SK-N-SH (cell line): Measurements from ENCODE around the gene FRY. TPM values are rescaled to one million over a fixed set of nuclear protein-coding genes. Genes with fewer than 3 reads are reported as not detected.
"Not testable (repeated sequence)": the region's sequence is repeated elsewhere in the genome, so short reads cannot be mapped to it uniquely, and the experiment has no call there.

Experiments used
- CTCF ChIA-PET: fragments of 300-600, 350-600 bp; formaldehyde crosslinking; extraction: SDS; loops from one replicate; lab custom pipeline; 2021; lab: Yijun Ruan, JAX
- POLR2A ChIA-PET: fragments of 350-600 bp; sonication (Branson Sonifier 250); formaldehyde crosslinking; extraction: SDS; loops from one replicate; lab custom pipeline; 2020; ENCODE audit warnings: antibody characterized with exemption, inconsistent platforms; lab: Yijun Ruan, JAX
- DNase-seq: peaks from one replicate; pipeline ENCODE4 v3.0.0; 2012
- H2AFZ ChIP-seq: fragments of 200-600 bp; sonication (generic); 2 replicates; pipeline ENCODE4 v1.8.1; 2016; ENCODE audit warnings: antibody characterized with exemption, mild to moderate bottlenecking, low read depth
- H3F3A ChIP-seq: fragments of 200-600 bp; sonication (generic); replicated peaks from 2 replicates; pipeline ENCODE3; 2016; ENCODE audit warnings: antibody characterized with exemption, mild to moderate bottlenecking; ENCODE audit not compliant: insufficient read depth
- H3K27ac ChIP-seq, 2 experiments: fragments of 200-500 bp in 1 of 2; fragments of 200-600 bp in 1 of 2; sonication (Bioruptor generic) in 1 of 2; sonication (generic), shearing (Covaris generic) in 1 of 2; 2 replicates each; pipeline versions ENCODE4 v1.5.1 to v1.6.1; 2014 to 2016; ENCODE audit warnings: low read depth in 2 of 2, inconsistent platforms in 1 of 2, low read length in 1 of 2, mild to moderate bottlenecking in 1 of 2, mixed read lengths in 1 of 2
- H3K27me3 ChIP-seq: fragments of 200-600 bp; sonication (generic), shearing (Covaris generic); 2 replicates; pipeline ENCODE4 v1.6.1; 2016; ENCODE audit warnings: mixed run types; ENCODE audit not compliant: insufficient read depth
- H3K36me3 ChIP-seq, 2 experiments: fragments of 200-500 bp in 1 of 2; fragments of 200-600 bp in 1 of 2; sonication (Bioruptor generic) in 1 of 2; sonication (generic) in 1 of 2; replicated peaks in 1 of 2; 2 replicates each; pipeline versions ENCODE3 to v1.5.1; 2014 to 2016; ENCODE audit warnings: low read length in 1 of 2, mild to moderate bottlenecking in 1 of 2; ENCODE audit not compliant: insufficient read depth in 2 of 2, control insufficient read depth in 1 of 2
- H3K4me1 ChIP-seq, 2 experiments: fragments of 200-500 bp in 1 of 2; fragments of 200-600 bp in 1 of 2; sonication (Bioruptor generic) in 1 of 2; sonication (generic), shearing (Covaris generic) in 1 of 2; 2 replicates each; pipeline versions ENCODE4 v1.5.1 to v1.6.1; 2014 to 2016; ENCODE audit warnings: low read depth in 1 of 2, low read length in 1 of 2, mixed run types in 1 of 2; ENCODE audit not compliant: insufficient read depth in 2 of 2, control insufficient read depth in 1 of 2
- H3K4me2 ChIP-seq: fragments of 200-600 bp; sonication (generic), shearing (Covaris generic); 2 replicates; pipeline ENCODE4 v1.6.1; 2017; ENCODE audit warnings: mixed run types
- H3K4me3 ChIP-seq, 2 experiments: fragments of 200-500 bp in 1 of 2; fragments of 200-600 bp in 1 of 2; sonication (Bioruptor generic) in 1 of 2; sonication (generic), shearing (Covaris generic) in 1 of 2; 2 replicates each; pipeline versions ENCODE4 v1.5.1 to v1.8.1; 2014 to 2016; ENCODE audit warnings: low read depth in 2 of 2, inconsistent platforms in 1 of 2, low read length in 1 of 2, mild to moderate bottlenecking in 1 of 2, mixed read lengths in 1 of 2, moderate library complexity in 1 of 2
- H3K79me2 ChIP-seq: fragments of 200-600 bp; sonication (generic); 2 replicates; pipeline ENCODE4 v1.8.1; 2017; ENCODE audit warnings: mild to moderate bottlenecking; ENCODE audit not compliant: insufficient read depth
- H3K9ac ChIP-seq: fragments of 200-600 bp; sonication (generic); 2 replicates; pipeline ENCODE4 v1.6.1; 2017; ENCODE audit warnings: mixed run types
- H3K9me2 ChIP-seq: fragments of 200-600 bp; sonication (generic); 2 replicates; pipeline ENCODE4 v1.6.1; 2017; ENCODE audit warnings: mixed run types
- H3K9me3 ChIP-seq: fragments of 200-600 bp; sonication (generic); 2 replicates; pipeline ENCODE4 v1.6.1; 2017; ENCODE audit warnings: mixed run types, mild to moderate bottlenecking, moderate library complexity
- H4K20me1 ChIP-seq: fragments of 200-600 bp; sonication (generic); 2 replicates; pipeline ENCODE4 v1.6.1; 2017; ENCODE audit warnings: mild to moderate bottlenecking, mixed run types; ENCODE audit not compliant: insufficient read depth
- CHD2 ChIP-seq: fragments of 150-350 bp; IDR thresholded peaks from 2 replicates; pipeline ENCODE4 v1.6.1; 2018; ENCODE audit warnings: low read length; ENCODE audit not compliant: partially characterized antibody
- EP300 ChIP-seq, 2 experiments: IDR thresholded peaks; 2 replicates each; pipeline versions ENCODE4 v1.4.0 to v1.6.1; 2012; ENCODE audit warnings: borderline replicate concordance in 1 of 2, low read depth in 1 of 2, low read length in 1 of 2
- FOSL2 ChIP-seq: IDR thresholded peaks from 2 replicates; pipeline ENCODE4 v1.4.0; 2012; ENCODE audit warnings: low read depth, mild to moderate bottlenecking, moderate library complexity, borderline replicate concordance
- FOXM1 ChIP-seq: IDR thresholded peaks from 2 replicates; pipeline ENCODE4 v1.4.0; 2012; ENCODE audit warnings: low read depth, mild to moderate bottlenecking
- JUND ChIP-seq: IDR thresholded peaks from 2 replicates; pipeline ENCODE4 v1.4.0; 2012
- MEF2A ChIP-seq: IDR thresholded peaks from 2 replicates; pipeline ENCODE4 v1.4.0; 2012; ENCODE audit warnings: low read depth, borderline replicate concordance
- MXI1 ChIP-seq: IDR thresholded peaks from 2 replicates; pipeline ENCODE4 v1.6.1; 2012; ENCODE audit warnings: mild to moderate bottlenecking, low read depth, low read length, improper control_type of control experiment
- NFIC ChIP-seq: IDR thresholded peaks from 2 replicates; pipeline ENCODE4 v1.4.0; 2012; ENCODE audit warnings: borderline replicate concordance
- POLR2AphosphoS5 ChIP-seq: IDR thresholded peaks from 2 replicates; pipeline ENCODE4 v1.6.1; 2012; ENCODE audit warnings: low read depth, low read length
- SIN3A ChIP-seq: IDR thresholded peaks from 2 replicates; pipeline ENCODE4 v1.6.1; 2012; ENCODE audit warnings: low read depth, mild to moderate bottlenecking, low read length, moderate library complexity, borderline replicate concordance
- TAF1 ChIP-seq: IDR thresholded peaks from 2 replicates; pipeline ENCODE4 v1.6.1; 2012; ENCODE audit warnings: low read depth, mild to moderate bottlenecking, low read length, moderate library complexity, borderline replicate concordance
- TCF12 ChIP-seq: IDR thresholded peaks from 2 replicates; pipeline ENCODE4 v1.4.0; 2012
- TEAD4 ChIP-seq: IDR thresholded peaks from 2 replicates; pipeline ENCODE4 v1.4.0; 2012; ENCODE audit warnings: mild to moderate bottlenecking, borderline replicate concordance; ENCODE audit not compliant: insufficient read depth
- WGBS: methylation state at CpG from one replicate; pipeline ENCODE4 v1.1.6; 2017; ENCODE audit warnings: low lambda C conversion rate; 5-methylcytosine and 5-hydroxymethylcytosine counted together
- polyA plus RNA-seq, 3 experiments: library from polyadenylated mRNA; depleted of rRNA; stranded (reverse); fragments of >200 nt; gene quantifications; 2 replicates each; pipeline ENCODE4 v1.2.3, GENCODE V29; 2012
- TF ChIP-seq, protein P1 (sequence below): IDR thresholded peaks from 2 replicates; pipeline ENCODE4; 2012
- TF ChIP-seq, protein P2 (sequence below): IDR thresholded peaks from 2 replicates; pipeline ENCODE4 v1.6.1; 2012; ENCODE audit warnings: mild to moderate bottlenecking, low read depth, low read length, moderate library complexity

Gene FRY
- polyA plus RNA-seq, 1 of the 3 experiments (the other 2 are of a cell fraction), result 1.4 TPM

DNA sequence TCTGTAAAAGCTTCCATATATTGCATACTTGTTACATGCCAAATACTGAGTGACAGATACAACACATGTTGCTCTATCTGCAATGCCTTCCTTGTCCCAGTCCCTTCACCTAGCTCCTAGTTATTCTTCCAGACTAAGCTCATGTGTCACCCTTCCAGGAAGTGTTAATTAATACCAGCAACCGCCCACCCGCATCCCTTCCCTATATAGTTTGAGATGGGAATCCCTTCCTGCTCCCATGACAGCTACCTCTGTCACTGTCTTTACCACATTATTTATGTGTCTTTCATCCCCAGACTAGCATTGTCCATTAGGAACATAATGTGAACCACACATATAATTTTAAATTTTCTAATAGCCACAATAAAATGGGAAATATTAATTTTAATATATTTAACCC is 49.5 kb upstream of the FRY start (continued):
- TF ChIP-seq TAF1, result no peak
- no peak for TF ChIP-seq MXI1
- TF ChIP-seq TEAD4, result no peak
- no peak for TF ChIP-seq FOXM1

DNA sequence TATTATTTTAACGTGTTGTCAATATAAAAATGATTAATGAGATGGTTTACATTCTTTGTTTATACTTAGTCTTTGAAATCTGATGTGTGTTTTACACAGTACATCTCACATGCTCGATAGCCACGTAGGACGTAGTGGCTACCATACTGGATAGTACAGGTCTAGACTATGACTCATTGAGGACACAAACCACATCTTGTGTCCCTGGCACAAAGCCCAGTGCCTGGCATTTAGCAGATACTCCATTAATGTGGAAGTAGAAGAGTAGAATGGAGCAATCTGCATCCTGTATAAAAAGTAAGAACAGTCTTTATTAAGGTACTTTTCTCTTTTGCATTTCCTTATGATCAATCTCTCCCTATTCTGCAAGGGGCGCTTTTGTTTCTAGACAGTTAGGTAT is 49.0 kb upstream of the FRY start:
- peak; percentile 54 for DNase-seq
- Histone ChIP-seq H3K27ac (peak overlapping the region; percentile 64 to 72), H3K9me3 (no peaks in the 10 kb centered on the region), H3F3A (peaks cover 5% of the 10 kb centered on the region), H3K9me2 (no peaks in the 10 kb centered on the region), H3K4me2 (no peak overlapping the region), H3K36me3 (no peaks in the 10 kb centered on the region), H3K4me3 (no peak overlapping the region), H3K27me3 (no peaks in the 10 kb centered on the region), H4K20me1 (no peaks in the 10 kb centered on the region), H3K79me2 (no peaks in the 10 kb centered on the region), H2AFZ (no peak overlapping the region), H3K9ac (no peak overlapping the region), H3K4me1 (peaks cover 0 to 21% of the 10 kb centered on the region in 2 experiments; a peak in 2 of 4 replicates)
- 14% methylated on average over 5 of the region's 5 CpGs for WGBS
- ChIA-PET CTCF (no interaction called here), POLR2A (no interaction called here)
- TF ChIP-seq CHD2 (peak; percentile 40), TCF12 (peak; percentile 88), MEF2A (no peak), EP300 (IDR thresholded peaks at IDR 0.05; ENCODE audit: borderline replicate concordance in 1 of 2, low read depth in 1 of 2, low read length in 1 of 2) (peak in 1 of 2 experiments; percentile 22; a peak in 1 of 4 replicates), NFIC (peak; percentile 94), JUND (peak; percentile 70), SIN3A (no peak), FOSL2 (peak; percentile 83), POLR2AphosphoS5 (peak; percentile 46; the same call in 1 of the 2 replicates)
- TF ChIP-seq, protein P1, sequence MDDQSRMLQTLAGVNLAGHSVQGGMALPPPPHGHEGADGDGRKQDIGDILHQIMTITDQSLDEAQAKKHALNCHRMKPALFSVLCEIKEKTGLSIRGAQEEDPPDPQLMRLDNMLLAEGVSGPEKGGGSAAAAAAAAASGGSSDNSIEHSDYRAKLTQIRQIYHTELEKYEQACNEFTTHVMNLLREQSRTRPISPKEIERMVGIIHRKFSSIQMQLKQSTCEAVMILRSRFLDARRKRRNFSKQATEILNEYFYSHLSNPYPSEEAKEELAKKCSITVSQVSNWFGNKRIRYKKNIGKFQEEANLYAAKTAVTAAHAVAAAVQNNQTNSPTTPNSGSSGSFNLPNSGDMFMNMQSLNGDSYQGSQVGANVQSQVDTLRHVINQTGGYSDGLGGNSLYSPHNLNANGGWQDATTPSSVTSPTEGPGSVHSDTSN, result peak; percentile 52
- TF ChIP-seq, protein P2, sequence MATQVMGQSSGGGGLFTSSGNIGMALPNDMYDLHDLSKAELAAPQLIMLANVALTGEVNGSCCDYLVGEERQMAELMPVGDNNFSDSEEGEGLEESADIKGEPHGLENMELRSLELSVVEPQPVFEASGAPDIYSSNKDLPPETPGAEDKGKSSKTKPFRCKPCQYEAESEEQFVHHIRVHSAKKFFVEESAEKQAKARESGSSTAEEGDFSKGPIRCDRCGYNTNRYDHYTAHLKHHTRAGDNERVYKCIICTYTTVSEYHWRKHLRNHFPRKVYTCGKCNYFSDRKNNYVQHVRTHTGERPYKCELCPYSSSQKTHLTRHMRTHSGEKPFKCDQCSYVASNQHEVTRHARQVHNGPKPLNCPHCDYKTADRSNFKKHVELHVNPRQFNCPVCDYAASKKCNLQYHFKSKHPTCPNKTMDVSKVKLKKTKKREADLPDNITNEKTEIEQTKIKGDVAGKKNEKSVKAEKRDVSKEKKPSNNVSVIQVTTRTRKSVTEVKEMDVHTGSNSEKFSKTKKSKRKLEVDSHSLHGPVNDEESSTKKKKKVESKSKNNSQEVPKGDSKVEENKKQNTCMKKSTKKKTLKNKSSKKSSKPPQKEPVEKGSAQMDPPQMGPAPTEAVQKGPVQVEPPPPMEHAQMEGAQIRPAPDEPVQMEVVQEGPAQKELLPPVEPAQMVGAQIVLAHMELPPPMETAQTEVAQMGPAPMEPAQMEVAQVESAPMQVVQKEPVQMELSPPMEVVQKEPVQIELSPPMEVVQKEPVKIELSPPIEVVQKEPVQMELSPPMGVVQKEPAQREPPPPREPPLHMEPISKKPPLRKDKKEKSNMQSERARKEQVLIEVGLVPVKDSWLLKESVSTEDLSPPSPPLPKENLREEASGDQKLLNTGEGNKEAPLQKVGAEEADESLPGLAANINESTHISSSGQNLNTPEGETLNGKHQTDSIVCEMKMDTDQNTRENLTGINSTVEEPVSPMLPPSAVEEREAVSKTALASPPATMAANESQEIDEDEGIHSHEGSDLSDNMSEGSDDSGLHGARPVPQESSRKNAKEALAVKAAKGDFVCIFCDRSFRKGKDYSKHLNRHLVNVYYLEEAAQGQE, result no peak

DNA sequence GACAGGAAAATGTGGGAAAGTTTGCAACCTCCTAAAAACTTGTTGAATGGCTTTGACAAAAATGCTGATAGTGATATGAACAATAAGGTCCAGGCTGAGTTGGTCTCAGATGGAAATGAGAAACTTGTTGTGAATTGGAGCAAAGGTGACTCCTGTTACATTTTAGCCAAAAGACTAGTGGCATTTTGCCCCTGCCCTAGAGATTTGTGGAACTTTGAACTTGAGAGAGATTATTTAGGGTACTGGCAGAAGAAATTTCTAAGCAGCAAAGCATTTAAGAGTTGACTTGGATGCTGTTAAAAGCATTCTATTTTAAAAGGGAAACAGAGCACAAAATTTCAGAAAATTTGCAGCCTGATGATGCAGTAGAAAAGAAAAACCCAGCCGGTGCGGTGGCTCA is 47.9 kb upstream of the FRY start:
- H3K9ac ChIP-seq, H3K79me2 ChIP-seq, H3K27ac ChIP-seq, CTCF ChIA-PET, H3F3A ChIP-seq, H3K9me2 ChIP-seq, H3K4me3 ChIP-seq, DNase-seq, H2AFZ ChIP-seq, H3K9me3 ChIP-seq, H3K4me2 ChIP-seq, H3K36me3 ChIP-seq, H4K20me1 ChIP-seq, H3K27me3 ChIP-seq, POLR2A ChIA-PET: not testable (repeated sequence)
- WGBS, result 97% methylated on average over 2 of the region's 2 CpGs
- peaks cover 0 to 21% of the 10 kb centered on the region in 2 experiments; a peak in 2 of 4 replicates for H3K4me1 ChIP-seq

DNA sequence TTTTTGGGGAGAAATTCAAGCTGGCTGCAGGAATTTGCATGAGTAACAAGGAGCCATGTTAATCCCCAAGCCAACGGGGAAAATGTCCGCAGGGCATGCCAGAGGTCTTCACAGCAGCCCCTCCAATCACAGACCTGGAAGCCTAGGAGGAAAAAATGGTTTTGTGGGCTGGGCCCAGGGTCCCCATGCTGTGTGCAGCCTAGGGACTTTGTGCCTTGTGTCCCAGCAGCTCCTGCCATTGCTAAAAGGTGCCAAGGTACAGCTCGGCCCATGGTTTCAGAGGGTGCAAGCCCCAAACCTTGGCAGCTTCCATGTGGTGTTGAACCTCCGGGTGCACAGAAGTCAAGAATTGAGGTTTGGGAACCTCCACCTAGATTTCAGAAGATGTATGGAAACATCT is 47.2 kb upstream of the FRY start:
- H3K79me2 ChIP-seq, H3K27me3 ChIP-seq, CTCF ChIA-PET, H4K20me1 ChIP-seq, H2AFZ ChIP-seq, POLR2A ChIA-PET, H3K4me2 ChIP-seq, H3F3A ChIP-seq, DNase-seq, H3K4me3 ChIP-seq, H3K9ac ChIP-seq, H3K27ac ChIP-seq, H3K9me3 ChIP-seq, H3K36me3 ChIP-seq, H3K9me2 ChIP-seq: not testable (repeated sequence)
- H3K4me1 ChIP-seq, result peaks cover 0 to 21% of the 10 kb centered on the region in 2 experiments; a peak in 2 of 4 replicates
- WGBS, result 92% methylated on average over 4 of the region's 4 CpGs
